ENCODE results near the gene NABP1. TPM values are rescaled to one million over a fixed set of nuclear protein-coding genes. Genes with fewer than 3 reads are reported as not detected.

Gene NABP1
- polyA plus RNA-seq, 2 of the 4 experiments (the other 2 are of a cell fraction): 21.9 to 22.4 TPM

- no peak overlapping the region for H3K4me3 ChIP-seq
- H3K4me1 ChIP-seq: peaks cover 25% of the 10 kb centered on the region
- FAIRE-seq: no peak
- H3K4me2 ChIP-seq: peak overlapping the region; percentile 10
- DNase-seq (ENCODE audit: low read depth in 1 of 2, low spot score in 1 of 2): peak in 1 of 2 experiments; percentile 36
- TF ChIP-seq CEBPB (IDR thresholded peaks at IDR 0.05) (peak; percentile 75 to 86), HDAC2 (IDR thresholded peaks at IDR 0.05) (no peak), PBX3 (IDR thresholded peaks at IDR 0.05) (no peak), NPAS2 (CRISPR knock-in tag; IDR thresholded peaks at IDR 0.05; ENCODE audit: borderline replicate concordance) (no peak)
- H3K9me3 ChIP-seq: no peaks in the 10 kb centered on the region
- H3K27ac ChIP-seq: peak overlapping the region; percentile 48 to 49; a peak in 3 of 6 replicates
- POLR2A ChIA-PET: no interaction called here
- ATAC-seq: peak; percentile 30 to 76; a peak in 4 of 6 replicates
- CTCF ChIA-PET: no interaction called here
- 63% methylated on average over 6 of the region's 6 CpGs for WGBS (ENCODE audit: missing lambda C conversion rate)
These were observed 31.6 kb upstream of the NABP1 start for GRCh38 chr2:191646163-191646902.

GRCh38 chr2:191649519-191649918 lies 28.4 kb upstream of the NABP1 start:
- H3K4me1 ChIP-seq: peaks cover 25% of the 10 kb centered on the region
- no peak overlapping the region for H3K4me2 ChIP-seq
- no peaks in the 10 kb centered on the region for H3K9me3 ChIP-seq
- peak; percentile 18 for FAIRE-seq
- ChIA-PET CTCF (no interaction called here), POLR2A (no interaction called here)
- no peak overlapping the region for H3K27ac ChIP-seq
- TF ChIP-seq POLR2AphosphoS2 (conservative IDR thresholded peaks at IDR 0.05; ENCODE audit: low read length) (no peak), HOXA7 (CRISPR knock-in tag; IDR thresholded peaks at IDR 0.05) (no peak), RCOR1 (IDR thresholded peaks at IDR 0.05; ENCODE audit: low read depth, low read length) (no peak)
- DNase-seq (ENCODE audit: low read depth in 1 of 2, low spot score in 1 of 2): no peak
- WGBS (ENCODE audit: missing lambda C conversion rate): 88% methylated on average over 2 of the region's 2 CpGs
- no peak for ATAC-seq
- no peak overlapping the region for H3K4me3 ChIP-seq

- DNase-seq (ENCODE audit: low read depth in 1 of 2, low spot score in 1 of 2) (no peak), ATAC-seq (no peak), FAIRE-seq (no peak)
- WGBS (ENCODE audit: missing lambda C conversion rate): 67% methylated on average over 3 of the region's 3 CpGs
- H3K9me3 ChIP-seq: no peaks in the 10 kb centered on the region
- ChIA-PET POLR2A (no interaction called here), CTCF (interaction anchor here (1.5 kb wide), 1 partner anchor 10 kb away, joined by 3 read pairs; no protein-coding TSS in a partner anchor)
- no peak overlapping the region for H3K27ac ChIP-seq
- TF ChIP-seq FOXS1 (CRISPR knock-in tag; IDR thresholded peaks at IDR 0.05) (no peak), TP53 (CRISPR knock-in tag; IDR thresholded peaks at IDR 0.05) (no peak)
- H3K4me3 ChIP-seq: no peak overlapping the region
- H3K4me2 ChIP-seq: no peak overlapping the region
- H3K4me1 ChIP-seq: peaks cover 19% of the 10 kb centered on the region
These were observed 26.8 kb upstream of the NABP1 start for GRCh38 chr2:191650896-191651773.

GRCh38 chr2:191653667-191654391 lies 24.1 kb upstream of the NABP1 start:
- WGBS (ENCODE audit: missing lambda C conversion rate): 76% methylated on average over 5 of the region's 5 CpGs
- no peak overlapping the region for H3K4me2 ChIP-seq
- TF ChIP-seq CBX2 (IDR thresholded peaks at IDR 0.05; ENCODE audit: borderline replicate concordance, low read depth) (no peak), RFX5 (IDR thresholded peaks at IDR 0.05) (no peak), HES2 (IDR thresholded peaks at IDR 0.05) (no peak), E2F6 (IDR thresholded peaks at IDR 0.05; ENCODE audit: borderline replicate concordance, low read depth) (no peak), GATA3 (IDR thresholded peaks at IDR 0.05; ENCODE audit: borderline replicate concordance) (no peak), FOSL2 (IDR thresholded peaks at IDR 0.05) (no peak), FOSL2 (CRISPR knock-in tag; IDR thresholded peaks at IDR 0.05) (no peak), CHD4 (IDR thresholded peaks at IDR 0.05; ENCODE audit: borderline replicate concordance) (no peak), MAFK (IDR thresholded peaks at IDR 0.05; ENCODE audit: partially characterized antibody) (no peak), JUN (IDR thresholded peaks at IDR 0.05) (no peak), RARB (CRISPR knock-in tag; IDR thresholded peaks at IDR 0.05) (no peak), KDM5A (IDR thresholded peaks at IDR 0.05) (no peak)
- FAIRE-seq: no peak
- ChIA-PET POLR2A (interaction anchor here (1.7 kb wide), 1 partner anchor 24 kb away, joined by 6 read pairs; the partner anchor contains the start of gene NABP1), CTCF (no interaction called here)
- no peaks in the 10 kb centered on the region for H3K4me1 ChIP-seq
- H3K27ac ChIP-seq: no peak overlapping the region
- H3K9me3 ChIP-seq: no peaks in the 10 kb centered on the region
- no peak for DNase-seq (ENCODE audit: low read depth in 1 of 2, low spot score in 1 of 2)
- no peak overlapping the region for H3K4me3 ChIP-seq
- no peak for ATAC-seq
